H1 (cell line): ENCODE measurements around the gene NDUFA8. TPM values are rescaled to one million over a fixed set of nuclear protein-coding genes. Genes with fewer than 3 reads are reported as not detected.

Experiments
- CBX8 ChIP-seq: fragments of 300-800, 300-1000 bp; sonication (generic); IDR thresholded peaks from 2 replicates; pipeline ENCODE4 v1.7.1; 2016; ENCODE audit warnings: low read depth, low read length, borderline replicate concordance
- EP300 ChIP-seq, 2 experiments: IDR thresholded peaks; 1 replicate in 1 of 2; 2 replicates in 1 of 2; pipeline ENCODE4 v1.6.1; 2011 to 2012; ENCODE audit warnings: low read depth in 2 of 2, low read length in 2 of 2, mild to moderate bottlenecking in 2 of 2, borderline replicate concordance in 1 of 2, inconsistent platforms in 1 of 2, moderate library complexity in 1 of 2
- FOSL1 ChIP-seq: IDR thresholded peaks from 2 replicates; pipeline ENCODE4 v1.6.1; 2011; ENCODE audit warnings: mild to moderate bottlenecking, low read depth, low read length, moderate library complexity; ENCODE audit not compliant: insufficient read depth
- MAX ChIP-seq: IDR thresholded peaks from 2 replicates; pipeline ENCODE4 v1.6.1; 2012; ENCODE audit warnings: inconsistent platforms
- SRF ChIP-seq: IDR thresholded peaks from 2 replicates; pipeline ENCODE4 v1.6.1; 2011; ENCODE audit warnings: mild to moderate bottlenecking, low read depth, low read length, moderate library complexity
- TAF7 ChIP-seq: optimal IDR thresholded peaks from 2 replicates; pipeline ENCODE3; 2011; ENCODE audit warnings: low read depth, mild to moderate bottlenecking, inconsistent platforms, low read length, moderate library complexity, borderline replicate concordance
- TBP ChIP-seq: IDR thresholded peaks from 2 replicates; pipeline ENCODE4 v1.6.1; 2011; ENCODE audit warnings: low read depth, low read length, improper control_type of control experiment
- polyA plus RNA-seq, 7 experiments: library from polyadenylated mRNA; depleted of rRNA in 3 of 7; stranded (reverse) in 5 of 7; unstranded in 2 of 7; fragments of >200 nt in 5 of 7; fragments of 200-250 nt in 2 of 7; gene quantifications; 1 replicate in 5 of 7; 2 replicates in 1 of 7; 4 replicates in 1 of 7; pipeline versions ENCODE4 v1.2.1 to v1.2.3, GENCODE V29; 2011 to 2013; ENCODE audit warnings: missing spikeins in 2 of 7, mixed read lengths in 2 of 7
- total RNA-seq: library from RNA; stranded (reverse); fragmentation: NEBNext Ultra II Directional; extraction: Animal tissue kit (Norgen Biotek cat#: 25700); gene quantifications from 2 replicates; pipeline ENCODE4 v1.2.1, GENCODE V29; 2021

Gene NDUFA8
- total and polyA plus RNA-seq, 2 of the 8 experiments (the other 6 are each of a cell fraction or from before 2014, with no cell fraction given) = 61.0 to 73.8 TPM

GRCh38 chr9:122168356-122168755, 8.8 kb upstream of the NDUFA8 start (continued):
- no peak for TF ChIP-seq SRF
- no peak for TF ChIP-seq TAF7
- TF ChIP-seq CBX8 = no peak
- TF ChIP-seq MAX = no peak
- TF ChIP-seq TBP = no peak
- TF ChIP-seq FOSL1 = no peak
- TF ChIP-seq EP300 (IDR thresholded peaks at IDR 0.05; ENCODE audit: borderline replicate concordance in 1 of 2, low read depth in 2 of 2, low read length in 2 of 2) = no peak
